H1 (cell line): ENCODE data around the gene MCM8. TPM values are rescaled to one million over a fixed set of nuclear protein-coding genes. Genes with fewer than 3 reads are reported as not detected.

Source experiments
- ATF2 ChIP-seq: IDR thresholded peaks from 2 replicates; pipeline ENCODE4 v1.6.1; 2012; ENCODE audit warnings: low read length, inconsistent platforms
- CHD1 ChIP-seq: IDR thresholded peaks from 2 replicates; pipeline ENCODE4 v1.6.1; 2012; ENCODE audit warnings: low read depth, low read length, improper control_type of control experiment
- CHD7 ChIP-seq: fragments of 300-600 bp; sonication (generic); IDR thresholded peaks from 2 replicates; pipeline ENCODE4 v1.7.1; 2012; ENCODE audit warnings: low read length, moderate library complexity, mild to moderate bottlenecking, inconsistent platforms; ENCODE audit not compliant: insufficient replicate concordance
- FOSL1 ChIP-seq: IDR thresholded peaks from 2 replicates; pipeline ENCODE4 v1.6.1; 2011; ENCODE audit warnings: mild to moderate bottlenecking, low read depth, low read length, moderate library complexity; ENCODE audit not compliant: insufficient read depth
- JUND ChIP-seq: IDR thresholded peaks from 2 replicates; pipeline ENCODE4 v1.6.1; 2011; ENCODE audit warnings: mild to moderate bottlenecking, improper control_type of control experiment, low read length
- NRF1 ChIP-seq: IDR thresholded peaks from 2 replicates; pipeline ENCODE4 v1.6.1; 2011; ENCODE audit warnings: mild to moderate bottlenecking, low read depth, low read length, improper control_type of control experiment
- POU5F1 ChIP-seq: IDR thresholded peaks from 2 replicates; pipeline ENCODE4 v1.6.1; 2011; ENCODE audit warnings: low read depth, mild to moderate bottlenecking, low read length, moderate library complexity
- RFX5 ChIP-seq: IDR thresholded peaks from 2 replicates; pipeline ENCODE4 v1.6.1; 2011; ENCODE audit warnings: low read depth, low read length, improper control_type of control experiment, borderline replicate concordance
- polyA plus RNA-seq, 7 experiments: library from polyadenylated mRNA; depleted of rRNA in 3 of 7; stranded (reverse) in 5 of 7; unstranded in 2 of 7; fragments of >200 nt in 5 of 7; fragments of 200-250 nt in 2 of 7; gene quantifications; 1 replicate in 5 of 7; 2 replicates in 1 of 7; 4 replicates in 1 of 7; pipeline versions ENCODE4 v1.2.1 to v1.2.3, GENCODE V29; 2011 to 2013; ENCODE audit warnings: missing spikeins in 2 of 7, mixed read lengths in 2 of 7
- total RNA-seq: library from RNA; stranded (reverse); fragmentation: NEBNext Ultra II Directional; extraction: Animal tissue kit (Norgen Biotek cat#: 25700); gene quantifications from 2 replicates; pipeline ENCODE4 v1.2.1, GENCODE V29; 2021

MCM8 gene
- total and polyA plus RNA-seq, 2 of the 8 experiments (the other 6 are each of a cell fraction or from before 2014, with no cell fraction given): 7.1 to 31.9 TPM

- TF ChIP-seq CHD7 (no peak), FOSL1 (no peak), RFX5 (no peak), POU5F1 (no peak), JUND (no peak), ATF2 (no peak), CHD1 (no peak), NRF1 (no peak)
Measured at GRCh38 chr20:5950271-5951031, at the start of gene MCM8, which contains the start of gene TRMT6 (continued).
